SK-N-MC (cell line): ENCODE results near the gene TYW1.
"Not testable (repeated sequence)": the region's sequence is repeated elsewhere in the genome, so short reads cannot be mapped to it uniquely, and the experiment has no call there.

Experiments
- DNase-seq: peaks from one replicate; pipeline ENCODE4 v3.0.0-alpha.2; 2011; ENCODE audit warnings: low read depth, low spot score
- H3K27ac ChIP-seq: fragments of 200-600 bp; sonication (generic); 2 replicates; pipeline ENCODE4 v1.5.1; 2016; ENCODE audit warnings: mixed run types
- H3K36me3 ChIP-seq: fragments of 200-600 bp; sonication (generic); 2 replicates; pipeline ENCODE4 v1.6.1; 2017; ENCODE audit warnings: antibody characterized with exemption, low read length, mixed read lengths; ENCODE audit not compliant: insufficient read depth
- H3K4me3 ChIP-seq: fragments of 200-600 bp; sonication (generic); 2 replicates; pipeline ENCODE4 v1.5.1; 2016
- H3K9ac ChIP-seq: fragments of 200-600 bp; sonication (generic); 2 replicates; pipeline ENCODE4 v1.8.0; 2017; ENCODE audit warnings: mixed run types, mixed read lengths; ENCODE audit not compliant: insufficient read length
- H3K9me3 ChIP-seq: fragments of 200-600 bp; sonication (generic); 2 replicates; pipeline ENCODE4 v1.6.1; 2017; ENCODE audit warnings: low read depth, mild to moderate bottlenecking, antibody characterized with exemption, low read length, moderate library complexity, mixed read lengths
- EZH2 ChIP-seq: fragments of 200-600 bp; sonication (generic); IDR thresholded peaks from one replicate; pipeline ENCODE4 v1.6.1; 2017; ENCODE audit warnings: antibody characterized with exemption
- FOXP2 ChIP-seq: optimal IDR thresholded peaks from 2 replicates; pipeline ENCODE3; 2011; ENCODE audit warnings: mild to moderate bottlenecking, moderate library complexity; ENCODE audit not compliant: insufficient read depth; ENCODE audit errors: extremely low read length, control extremely low read depth
- POLR2AphosphoS5 ChIP-seq: IDR thresholded peaks from 2 replicates; pipeline ENCODE4 v1.6.1; 2012; ENCODE audit warnings: mild to moderate bottlenecking, low read depth, low read length, borderline replicate concordance

Gene TYW1

DNA sequence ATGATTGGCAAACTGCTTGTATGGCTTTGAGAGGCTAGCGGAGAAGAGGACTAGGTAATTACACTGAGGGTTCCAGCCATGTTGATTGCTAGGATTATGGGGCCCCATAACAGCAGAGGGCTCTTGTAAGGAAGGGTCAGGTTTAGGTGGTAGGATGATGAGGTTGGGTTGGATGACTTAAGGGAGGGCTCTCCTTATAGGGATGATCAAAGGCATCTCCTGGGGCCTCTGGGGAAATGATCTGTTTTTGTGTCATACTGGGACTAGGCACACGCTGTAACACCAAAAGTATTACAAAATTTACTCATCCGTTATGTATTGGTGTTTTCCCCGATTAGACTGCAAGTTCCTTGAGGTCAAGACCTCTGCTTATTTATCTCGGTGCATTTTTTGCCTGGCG is 103.4 kb downstream of the TYW1 start:
- not testable (repeated sequence) for H3K4me3 ChIP-seq, DNase-seq, H3K36me3 ChIP-seq, H3K9me3 ChIP-seq, H3K9ac ChIP-seq, H3K27ac ChIP-seq

DNA sequence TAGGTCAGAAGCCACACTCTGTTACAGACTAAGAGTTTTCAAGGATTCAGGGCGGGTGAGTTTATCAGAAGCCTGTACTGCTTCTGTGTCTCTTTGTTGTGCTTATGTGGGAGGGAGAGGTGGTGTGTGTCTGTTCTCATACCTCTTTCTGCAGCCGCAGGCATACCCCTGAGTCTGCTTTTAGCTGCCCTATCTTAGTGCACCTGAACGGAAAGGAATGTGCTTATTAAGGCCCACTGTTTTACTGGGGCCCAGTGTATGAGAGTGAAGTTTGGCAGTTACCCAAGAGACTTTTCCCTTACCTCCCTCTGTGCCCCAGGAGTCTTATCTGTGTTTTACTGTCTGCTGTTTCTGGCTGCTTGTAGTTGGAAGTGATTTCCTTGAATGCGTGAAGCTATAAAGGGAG is 104.3 kb downstream of the TYW1 start:
- no peak for DNase-seq
- TF ChIP-seq POLR2AphosphoS5 (no peak), FOXP2 (no peak), EZH2 (no peak)
- no peak overlapping the region for H3K9ac ChIP-seq
- H3K4me3 ChIP-seq = no peak overlapping the region
- no peaks in the 10 kb centered on the region for H3K9me3 ChIP-seq
- no peaks in the 10 kb centered on the region for H3K36me3 ChIP-seq
- no peak overlapping the region for H3K27ac ChIP-seq

DNA sequence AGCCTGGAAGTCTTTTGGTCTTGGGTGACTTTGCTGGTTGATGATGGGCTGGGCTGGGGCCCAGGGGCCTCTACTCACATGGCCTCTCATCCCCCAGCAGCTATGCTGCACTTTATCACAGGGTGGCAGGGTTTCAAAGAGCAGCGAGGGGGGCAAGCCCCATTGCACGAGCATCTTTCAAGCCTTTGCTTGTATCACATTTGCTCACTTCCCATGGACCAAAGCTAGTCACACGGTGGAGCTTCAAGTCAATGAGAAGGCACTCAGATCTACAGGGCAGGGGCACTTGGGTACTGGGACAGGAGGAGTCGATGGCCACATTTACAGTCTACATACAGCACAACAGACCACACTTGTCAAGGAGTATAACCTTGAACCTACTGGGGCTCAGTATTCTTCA is 108.3 kb downstream of the TYW1 start:
- not testable (repeated sequence) for H3K36me3 ChIP-seq, DNase-seq, H3K27ac ChIP-seq, H3K4me3 ChIP-seq, H3K9ac ChIP-seq, H3K9me3 ChIP-seq

DNA sequence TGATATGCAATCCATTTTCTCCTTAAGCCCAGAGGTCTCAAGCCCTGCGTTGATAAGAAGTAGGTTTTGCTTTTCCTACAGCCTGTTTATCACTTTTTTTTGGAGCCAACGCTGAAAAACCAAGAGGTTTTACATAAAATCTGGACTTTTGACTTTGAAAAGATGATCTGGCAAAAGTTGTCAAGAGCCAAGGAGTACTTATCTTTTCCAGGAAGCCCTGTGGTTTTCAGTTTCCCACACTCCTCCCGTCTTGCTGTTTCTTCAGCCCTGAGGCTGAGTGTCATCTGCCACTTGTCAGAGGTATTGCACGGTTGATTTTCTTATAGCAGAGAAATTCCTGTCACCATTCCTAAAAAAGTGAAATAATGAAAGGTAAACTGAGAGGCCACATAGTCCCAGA is 108.7 kb downstream of the TYW1 start:
- Histone ChIP-seq H3K27ac (peak overlapping the region; percentile 54; the same call in 1 of the 2 replicates), H3K9ac (no peak overlapping the region), H3K9me3 (no peaks in the 10 kb centered on the region), H3K4me3 (no peak overlapping the region; the same call in 1 of the 2 replicates), H3K36me3 (no peaks in the 10 kb centered on the region)
- no peak for DNase-seq
- TF ChIP-seq FOXP2 (no peak), POLR2AphosphoS5 (no peak), EZH2 (no peak)

DNA sequence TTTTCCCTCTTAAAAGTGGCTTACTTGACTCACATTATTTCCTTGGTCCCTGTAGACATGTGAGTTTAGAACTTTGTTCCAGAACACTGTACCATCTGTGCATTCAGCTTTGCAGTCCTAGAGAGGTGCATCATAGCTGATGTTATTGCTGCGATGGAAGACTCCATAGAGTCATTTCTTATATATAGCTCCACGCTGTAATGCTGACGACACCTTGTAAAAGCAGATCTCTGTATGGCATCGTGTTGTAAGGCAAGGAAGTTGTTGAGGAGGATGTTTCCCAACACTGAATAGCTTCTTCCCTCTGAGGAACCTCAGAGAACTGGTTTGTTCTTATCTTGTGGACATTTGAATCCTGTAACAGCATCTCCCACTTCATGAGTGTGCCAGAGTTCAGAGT is 109.6 kb downstream of the TYW1 start:
- not testable (repeated sequence) for H3K36me3 ChIP-seq, H3K9me3 ChIP-seq, H3K27ac ChIP-seq, H3K9ac ChIP-seq, H3K4me3 ChIP-seq, DNase-seq

DNA sequence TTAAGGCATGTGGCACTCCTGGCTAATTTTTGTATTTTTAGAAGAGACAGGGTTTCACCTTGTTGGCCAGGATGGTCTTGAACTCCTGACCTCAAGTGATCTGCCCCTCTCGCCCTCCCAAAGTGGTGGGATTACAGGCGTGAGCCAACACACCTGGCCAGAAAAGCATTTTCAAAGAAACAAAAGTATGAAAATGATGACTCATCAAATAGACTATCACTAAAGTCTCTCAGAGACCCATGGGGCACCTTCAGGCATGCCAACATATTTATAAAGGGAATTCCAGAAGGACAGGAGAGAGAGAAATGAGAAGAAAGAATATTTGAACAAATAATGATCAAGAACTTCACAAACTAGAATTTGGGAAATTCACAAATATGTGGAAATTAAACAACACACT is 114.7 kb downstream of the TYW1 start:
- H3K4me3 ChIP-seq, H3K27ac ChIP-seq, H3K9ac ChIP-seq, H3K9me3 ChIP-seq, DNase-seq, H3K36me3 ChIP-seq: not testable (repeated sequence)

DNA sequence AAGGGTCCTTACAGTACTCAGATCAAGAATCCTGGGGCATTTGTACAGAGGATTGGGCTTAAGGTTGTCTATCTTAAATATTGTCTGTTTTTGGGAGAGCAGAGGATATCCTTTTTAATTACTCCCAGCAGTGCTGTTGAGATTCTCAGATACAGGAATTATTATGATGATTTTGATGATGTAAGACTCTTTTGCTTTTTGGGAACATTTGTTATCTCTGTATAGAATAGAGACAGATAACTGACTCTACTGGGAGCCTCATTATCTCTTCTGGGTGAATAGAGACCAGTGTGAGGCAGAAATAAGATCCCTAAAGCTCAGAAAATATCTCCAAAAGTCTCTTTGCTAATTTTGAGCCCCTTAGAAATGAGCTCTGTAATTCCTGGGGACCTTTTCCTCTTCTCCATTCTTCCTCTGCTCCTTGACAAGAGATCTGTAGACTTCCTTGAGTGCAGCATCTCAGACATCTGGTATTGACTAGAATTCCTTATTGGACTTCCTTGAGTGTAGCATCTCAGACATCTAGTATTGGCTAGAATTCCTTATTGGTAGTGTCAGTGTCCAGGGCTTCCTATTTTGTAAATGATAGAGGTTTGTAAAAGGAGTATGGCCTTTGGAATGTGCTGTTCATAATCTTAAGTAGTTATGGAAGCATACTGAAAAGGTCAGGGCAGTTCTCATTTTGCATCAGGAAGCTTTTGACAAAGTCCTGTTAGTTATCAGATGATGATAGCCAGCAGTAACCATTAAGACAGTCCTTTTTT is 118.0 kb downstream of the TYW1 start:
- not testable (repeated sequence) for H3K4me3 ChIP-seq, H3K9ac ChIP-seq, DNase-seq, H3K9me3 ChIP-seq, H3K36me3 ChIP-seq, H3K27ac ChIP-seq

DNA sequence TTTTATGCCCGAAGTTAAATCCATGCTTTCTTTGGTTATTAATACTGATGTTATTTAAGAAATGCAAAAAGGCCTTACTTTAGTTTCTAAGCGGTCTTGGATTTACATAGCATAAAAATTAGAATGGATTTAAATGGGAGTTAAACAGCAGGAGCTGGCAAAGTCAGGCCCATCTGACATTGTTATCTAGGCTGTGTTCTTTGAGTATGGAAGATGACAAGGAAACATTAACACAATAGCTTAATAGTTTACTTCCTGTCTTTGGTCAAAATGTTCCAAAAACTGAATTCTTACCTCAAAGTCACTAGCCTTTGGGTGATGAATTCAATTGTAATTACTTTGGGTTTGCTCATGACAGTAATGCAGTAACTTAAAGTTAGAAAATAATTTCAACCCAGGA is 123.9 kb downstream of the TYW1 start:
- not testable (repeated sequence) for H3K36me3 ChIP-seq, H3K9me3 ChIP-seq, H3K9ac ChIP-seq, H3K4me3 ChIP-seq, DNase-seq, H3K27ac ChIP-seq

DNA sequence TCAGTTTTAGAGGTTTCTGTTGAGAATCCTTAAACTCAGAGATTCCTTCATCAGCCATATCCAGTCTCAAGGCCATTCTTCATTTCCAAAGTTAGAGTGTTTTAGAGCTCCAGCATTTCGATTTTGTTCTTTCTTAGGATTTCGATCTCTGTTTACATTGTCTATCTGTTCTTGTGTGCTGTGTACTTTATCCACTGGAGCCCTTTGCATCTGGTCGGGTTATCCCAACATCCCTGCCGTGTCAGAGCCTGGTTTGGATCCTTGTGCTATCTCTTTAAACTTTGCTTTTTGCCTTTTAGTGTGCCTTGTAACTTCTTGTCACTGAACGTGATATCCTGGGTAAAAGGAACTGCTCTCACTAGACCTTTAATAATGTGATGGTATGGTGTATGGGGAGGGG is 131.6 kb downstream of the TYW1 start:
- H3K27ac ChIP-seq = peak overlapping the region; percentile 42; the same call in 1 of the 2 replicates
- not testable (repeated sequence) for H3K4me3 ChIP-seq, H3K9ac ChIP-seq, DNase-seq, H3K36me3 ChIP-seq, H3K9me3 ChIP-seq

DNA sequence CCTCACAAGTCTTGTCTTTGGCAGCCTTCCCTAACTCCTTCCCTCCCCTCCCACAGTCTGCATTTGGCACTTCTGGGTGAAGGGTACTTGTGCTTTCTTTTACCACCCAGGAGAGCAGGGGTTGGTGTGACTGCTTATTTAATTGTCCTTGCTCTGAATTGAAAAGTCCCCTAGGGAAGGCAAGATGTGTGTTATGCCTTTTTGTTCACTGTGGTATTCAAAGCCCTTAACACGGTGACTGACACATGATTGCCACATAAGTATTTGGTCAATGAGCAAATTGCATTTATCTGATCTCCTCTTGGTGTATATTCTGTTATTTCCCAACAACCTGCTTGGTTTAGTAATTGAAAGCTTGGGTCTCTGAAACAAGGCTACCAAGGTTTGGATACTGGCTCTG is 134.1 kb downstream of the TYW1 start:
- not testable (repeated sequence) for DNase-seq, H3K4me3 ChIP-seq, H3K27ac ChIP-seq, H3K9ac ChIP-seq, H3K9me3 ChIP-seq, H3K36me3 ChIP-seq

DNA sequence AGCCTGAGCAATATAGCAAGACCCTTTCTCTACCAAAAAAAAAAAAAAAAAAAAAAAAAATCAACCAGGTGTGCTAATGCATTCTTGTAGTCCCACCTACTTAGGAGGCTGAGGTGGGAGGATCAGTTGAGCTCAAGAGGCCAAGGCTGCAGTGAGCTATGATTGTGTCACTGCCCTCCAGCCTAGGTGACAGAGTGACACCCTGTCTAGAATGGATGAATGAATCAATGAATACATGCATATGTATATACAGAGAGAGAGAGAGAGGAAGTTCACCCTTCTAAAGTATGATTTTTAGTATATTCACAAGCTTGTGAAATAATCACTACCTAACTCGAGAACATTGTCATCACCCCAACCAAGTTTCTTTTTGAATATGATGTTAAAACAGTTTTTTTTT is 138.3 kb downstream of the TYW1 start:
- not testable (repeated sequence) for H3K27ac ChIP-seq

DNA sequence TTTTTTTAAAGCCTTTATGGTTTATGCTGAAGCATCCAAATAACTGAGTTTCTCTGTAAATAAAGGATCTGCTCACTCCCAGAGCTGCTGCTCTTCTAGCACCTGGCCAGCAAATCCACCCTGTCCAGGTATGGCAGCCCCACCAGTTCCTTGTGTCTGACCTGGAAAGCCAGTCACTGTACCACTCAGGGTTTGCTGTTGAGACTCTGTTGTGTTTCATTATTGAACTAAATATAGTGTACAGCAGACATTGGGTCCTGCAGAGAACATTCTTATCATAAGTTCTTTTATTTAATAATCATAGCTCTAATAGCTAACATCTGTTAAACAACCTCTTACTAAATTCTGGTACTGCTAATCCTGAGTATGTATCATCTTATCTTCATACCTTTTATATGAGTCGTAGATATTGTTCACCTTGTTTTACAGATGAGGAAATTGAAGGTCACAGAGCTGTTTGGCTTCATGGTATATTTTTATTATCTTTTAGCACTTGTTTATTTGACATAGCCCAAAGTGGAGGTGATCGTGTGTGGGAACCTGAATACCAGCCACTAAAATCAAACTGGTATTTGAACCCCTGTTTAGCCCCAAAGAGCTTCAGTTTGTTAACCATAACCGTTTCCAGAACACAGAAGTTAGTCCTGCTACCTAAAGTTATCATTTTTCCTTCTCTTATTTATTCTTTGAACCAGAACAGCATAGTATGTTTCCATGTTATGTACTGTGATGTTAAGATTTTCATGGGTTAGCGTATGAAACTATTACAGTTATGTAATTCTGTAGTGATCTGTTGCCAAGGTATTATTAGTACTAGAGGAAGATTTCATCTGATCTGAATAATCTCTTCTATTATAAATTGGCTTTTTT is 139.2 kb downstream of the TYW1 start:
- H3K9me3 ChIP-seq, H3K4me3 ChIP-seq, H3K36me3 ChIP-seq, H3K9ac ChIP-seq, DNase-seq, H3K27ac ChIP-seq: not testable (repeated sequence)

More for the DNA sequence above, 138.3 kb downstream of the TYW1 start:
- H3K4me3 ChIP-seq, H3K9me3 ChIP-seq, H3K36me3 ChIP-seq, DNase-seq, H3K9ac ChIP-seq: not testable (repeated sequence)

DNA sequence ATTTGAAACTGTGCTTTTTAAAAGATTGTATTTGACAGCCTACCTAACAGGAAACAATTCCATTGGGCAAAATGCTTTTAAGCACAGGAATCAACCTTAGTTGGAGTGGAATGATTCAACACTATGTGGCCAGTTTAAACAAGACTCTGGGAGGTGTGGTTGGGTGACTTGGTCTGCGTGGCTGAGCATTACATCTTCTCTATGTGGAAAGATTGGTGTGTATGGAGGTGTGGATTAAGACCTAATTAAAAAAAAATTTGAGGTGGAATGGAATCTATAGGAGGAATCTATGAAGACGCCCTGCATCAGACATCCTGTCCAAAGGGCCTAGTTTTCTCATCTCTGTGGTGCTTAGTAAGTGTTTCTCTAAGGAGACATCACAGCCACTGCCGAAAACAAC is 140.9 kb downstream of the TYW1 start:
- H3K9ac ChIP-seq, H3K4me3 ChIP-seq, DNase-seq, H3K27ac ChIP-seq, H3K9me3 ChIP-seq, H3K36me3 ChIP-seq: not testable (repeated sequence)
